Ovary (tissue), 9 donors: ENCODE results near the gene RYR3. TPM values are rescaled to one million over a fixed set of nuclear protein-coding genes. Genes with fewer than 3 reads are reported as not detected.

Experiments used
- DNase-seq, 5 donors: peaks; one replicate each; pipeline ENCODE4 v3.0.0-alpha.2; 2019 to 2020
- H3K27ac ChIP-seq, 2 donors: fragments of 200-600 bp; one replicate each; pipeline versions ENCODE4 v1.5.1 to v1.8.0; 2019 to 2022
- H3K27me3 ChIP-seq: fragments of 200-600 bp; one replicate; pipeline ENCODE4 v1.8.0; 2022
- H3K36me3 ChIP-seq: fragments of 200-600 bp; sonication (generic); one replicate; pipeline ENCODE4 v1.5.1; 2019
- H3K4me1 ChIP-seq: one replicate; pipeline ENCODE4 v1.8.1; 2013; ENCODE audit warnings: mild to moderate bottlenecking, moderate library complexity; ENCODE audit not compliant: insufficient read depth
- H3K4me3 ChIP-seq: fragments of 200-600 bp; sonication (generic); one replicate; pipeline ENCODE4 v1.5.1; 2017
- H3K9me3 ChIP-seq, 2 donors: fragments of 200-600 bp in 1 of 2; sonication (generic) in 1 of 2; one replicate each; pipeline versions ENCODE4 v1.5.1 to v1.8.1; 2013 to 2019; ENCODE audit warnings: mild to moderate bottlenecking in 1 of 2, moderate library complexity in 1 of 2
- EP300 ChIP-seq: sonication (generic); formaldehyde crosslinking; IDR thresholded peaks from one replicate; pipeline ENCODE4 v1.6.1; 2017; ENCODE audit warnings: antibody characterized with exemption
- POLR2A ChIP-seq: fragments of 450-650 bp; IDR thresholded peaks from one replicate; pipeline ENCODE4 v1.6.1; 2017; ENCODE audit warnings: antibody characterized with exemption, mild to moderate bottlenecking, moderate library complexity
- WGBS, 3 donors: extraction: QIAGEN DNeasy Blood & Tissue Kit in 1 of 3; methylation state at CpG; one replicate each; pipeline versions ENCODE4 v1.1.5 to v1.1.7; 2013 to 2017; 5-methylcytosine and 5-hydroxymethylcytosine counted together
- intact Hi-C, 4 donors: fragments of 100-400 bp; cut with DNase I; formaldehyde crosslinking; loops; one replicate each; pipeline versions ENCODE4 v1.11.0 to v1.15.1; 2022 to 2023
- polyA plus RNA-seq, 2 donors: library from polyadenylated mRNA; stranded (reverse); fragments of 200-250 nt in 1 of 2; fragments of 350-450 nt in 1 of 2; fragmentation: Illumina TruSeq in 1 of 2; extraction: RNeasy Lipid Tissue Mini Kit (QIAGEN cat#74804) in 1 of 2; gene quantifications; one replicate each; pipeline ENCODE4 v1.2.3, GENCODE V29; 2013 to 2014
- total RNA-seq, 7 donors: library from RNA; depleted of rRNA in 2 of 7; stranded (reverse); fragments of >200 nt in 2 of 7; fragmentation: NEBNext Ultra II Directional in 3 of 7; extraction: Animal tissue kit (Norgen Biotek cat#: 25700) in 3 of 7; gene quantifications; one replicate each; pipeline versions ENCODE4 v1.1.0 to v1.2.4, GENCODE V29; 2016 to 2023
- TF ChIP-seq, protein P1 (sequence below), 3 donors: fragments of 450-650 bp in 2 of 3; fragments of 200-600 bp in 1 of 3; IDR thresholded peaks; one replicate each; pipeline versions ENCODE4 v1.5.1 to v1.8.0; 2016 to 2022; ENCODE audit warnings: antibody characterized with exemption in 3 of 3, mild to moderate bottlenecking in 1 of 3
- donor health status: DM: no; HTN: no; CAD: no; lungs with moderate emphysema.
- donor health status: DM: no; HTN: no; CAD: no.
- donor health status: Bipolar disorder and iron deficiency.
- donor health status: DM: yes; HTN: yes; CAD: no.
- donor health status: DM: no; HTN: no; CAD: no.
- donor health status: DM: yes; HTN: yes; CAD: no.

RYR3 gene
- total and polyA plus RNA-seq, 9 donors: 0.52 to 6.0 (median 0.96) TPM

DNA sequence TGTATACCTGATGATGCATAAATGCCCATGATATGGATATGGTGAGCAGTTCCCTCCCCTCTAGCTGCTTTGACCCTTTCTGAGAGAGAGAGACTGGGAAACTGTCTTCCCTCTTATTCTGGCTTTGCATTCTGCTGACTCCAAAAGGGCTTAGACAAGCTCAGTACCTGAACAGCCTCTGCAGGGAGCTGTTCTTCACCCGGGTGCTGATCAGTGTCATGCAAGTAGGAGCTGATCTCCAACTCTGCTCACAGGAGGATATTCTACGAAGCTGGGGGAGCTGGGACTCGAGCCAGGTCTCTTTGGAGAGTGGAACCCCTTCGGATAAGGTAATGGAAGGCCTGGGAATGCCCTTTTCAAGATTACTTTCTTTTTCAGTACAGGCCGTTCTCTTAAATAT lies 237.1 kb downstream of the RYR3 start:
- H3K9me3 ChIP-seq: no peaks in the 10 kb centered on the region
- H3K27me3 ChIP-seq: no peaks in the 10 kb centered on the region
- intact Hi-C loops: loop anchor here in 1 of 4 donors (10.0 kb wide), 1 partner anchor 57 kb away; no protein-coding TSS in a partner anchor
- no peak overlapping the region for H3K4me3 ChIP-seq
- H3K4me1 ChIP-seq: no peaks in the 10 kb centered on the region
- no peaks in the 10 kb centered on the region for H3K36me3 ChIP-seq
- TF ChIP-seq EP300: no peak
- TF ChIP-seq, protein P1, sequence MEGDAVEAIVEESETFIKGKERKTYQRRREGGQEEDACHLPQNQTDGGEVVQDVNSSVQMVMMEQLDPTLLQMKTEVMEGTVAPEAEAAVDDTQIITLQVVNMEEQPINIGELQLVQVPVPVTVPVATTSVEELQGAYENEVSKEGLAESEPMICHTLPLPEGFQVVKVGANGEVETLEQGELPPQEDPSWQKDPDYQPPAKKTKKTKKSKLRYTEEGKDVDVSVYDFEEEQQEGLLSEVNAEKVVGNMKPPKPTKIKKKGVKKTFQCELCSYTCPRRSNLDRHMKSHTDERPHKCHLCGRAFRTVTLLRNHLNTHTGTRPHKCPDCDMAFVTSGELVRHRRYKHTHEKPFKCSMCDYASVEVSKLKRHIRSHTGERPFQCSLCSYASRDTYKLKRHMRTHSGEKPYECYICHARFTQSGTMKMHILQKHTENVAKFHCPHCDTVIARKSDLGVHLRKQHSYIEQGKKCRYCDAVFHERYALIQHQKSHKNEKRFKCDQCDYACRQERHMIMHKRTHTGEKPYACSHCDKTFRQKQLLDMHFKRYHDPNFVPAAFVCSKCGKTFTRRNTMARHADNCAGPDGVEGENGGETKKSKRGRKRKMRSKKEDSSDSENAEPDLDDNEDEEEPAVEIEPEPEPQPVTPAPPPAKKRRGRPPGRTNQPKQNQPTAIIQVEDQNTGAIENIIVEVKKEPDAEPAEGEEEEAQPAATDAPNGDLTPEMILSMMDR (IDR thresholded peaks at IDR 0.05): no peak
- TF ChIP-seq POLR2A: no peak
- H3K27ac ChIP-seq: no peak overlapping the region
- DNase-seq: peak; percentile 15 to 61 (median 34)
- 4 to 13% (median 7%) methylated on average over 5 of the region's 5 CpGs for WGBS, 3 donors

DNA sequence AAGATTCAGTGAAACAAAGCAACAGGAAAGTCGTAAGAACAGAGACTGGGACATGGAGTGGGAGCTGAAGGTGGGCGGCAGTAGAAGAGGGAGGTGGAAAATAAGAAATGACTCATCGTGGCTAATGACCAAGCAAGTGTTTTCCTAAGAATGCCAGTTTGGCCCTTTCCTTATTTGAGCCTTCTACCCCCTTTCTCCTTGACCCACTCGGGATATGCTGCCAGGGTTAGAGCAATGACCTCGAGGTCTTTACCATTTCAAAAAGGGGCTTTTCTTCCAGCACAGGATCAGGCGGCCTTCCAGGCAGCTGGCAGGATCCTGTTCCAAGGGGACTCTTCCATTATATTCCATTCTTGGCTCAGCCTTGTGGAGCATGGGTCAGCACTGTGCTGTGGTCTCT lies 241.1 kb downstream of the RYR3 start:
- H3K4me1 ChIP-seq: no peaks in the 10 kb centered on the region
- TF ChIP-seq POLR2A (no peak), EP300 (no peak)
- TF ChIP-seq, protein P1 (IDR thresholded peaks at IDR 0.05): no peak
- intact Hi-C loops: no loop called here
- H3K9me3 ChIP-seq: no peaks in the 10 kb centered on the region
- no peak for DNase-seq
- H3K4me3 ChIP-seq: no peak overlapping the region
- no peak overlapping the region for H3K27ac ChIP-seq
- no peaks in the 10 kb centered on the region for H3K36me3 ChIP-seq
- 45 to 66% (median 47%) methylated on average over 6 of the region's 6 CpGs for WGBS, 3 donors
- no peaks in the 10 kb centered on the region for H3K27me3 ChIP-seq

DNA sequence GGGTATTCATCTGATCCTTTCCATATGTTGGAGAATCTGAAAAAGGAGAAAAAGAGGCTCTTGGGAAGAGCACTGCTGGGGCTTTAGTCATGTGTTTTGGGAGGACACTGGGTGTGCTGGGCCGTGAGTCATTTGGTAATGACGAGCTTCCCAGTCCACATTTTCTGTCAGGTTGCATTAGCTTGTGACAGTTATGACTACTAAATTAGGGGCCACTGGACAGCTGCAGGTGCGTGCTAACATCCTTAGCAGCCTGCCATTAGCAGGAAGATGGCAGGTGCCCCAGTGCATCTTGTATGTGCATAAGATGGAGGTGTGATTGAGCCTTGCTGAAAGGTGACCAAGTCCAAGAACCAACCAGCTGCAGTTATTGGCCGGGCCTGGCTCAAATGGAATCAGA lies 242.4 kb downstream of the RYR3 start:
- DNase-seq: no peak
- Histone ChIP-seq H3K27ac (no peak overlapping the region), H3K27me3 (no peaks in the 10 kb centered on the region), H3K4me3 (no peak overlapping the region), H3K9me3 (no peaks in the 10 kb centered on the region), H3K4me1 (no peaks in the 10 kb centered on the region), H3K36me3 (no peaks in the 10 kb centered on the region)
- WGBS, 3 donors: 75 to 85% (median 78%) methylated on average over 4 of the region's 4 CpGs
- intact Hi-C loops: no loop called here
- TF ChIP-seq EP300: no peak
- TF ChIP-seq, protein P1 (IDR thresholded peaks at IDR 0.05): no peak
- TF ChIP-seq POLR2A: no peak

DNA sequence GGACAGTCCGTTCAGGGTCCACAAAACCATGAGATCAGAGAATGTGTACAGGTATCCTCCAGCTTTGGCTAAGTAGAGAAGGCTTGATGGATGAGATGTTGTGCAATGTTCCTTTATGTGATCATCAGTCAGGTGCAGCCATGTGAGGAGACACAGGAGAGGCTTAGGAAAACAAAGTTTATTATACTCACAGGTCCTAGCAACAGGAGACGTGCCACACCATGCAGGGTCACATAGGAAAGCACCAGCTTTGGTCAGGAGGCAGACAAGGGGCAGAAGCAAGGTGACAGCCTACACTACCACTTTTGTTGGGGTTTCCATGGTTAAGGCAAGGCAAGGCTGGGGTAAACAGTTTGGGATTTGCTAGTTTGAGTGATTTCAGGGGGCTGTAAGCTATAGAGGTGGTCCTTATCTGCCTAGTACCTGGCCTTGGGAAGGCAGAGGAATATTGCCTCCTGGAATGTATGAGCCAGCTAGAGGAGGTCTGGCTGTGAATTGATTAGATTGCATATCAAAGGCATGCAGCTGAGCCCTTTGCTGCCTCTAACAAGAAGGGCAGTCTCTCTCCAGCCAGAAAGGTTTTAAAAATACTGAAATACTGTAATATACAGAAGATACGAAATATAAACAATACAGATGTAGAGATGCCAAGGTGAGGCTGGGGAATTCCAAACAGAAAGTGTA lies 248.6 kb downstream of the RYR3 start:
- intact Hi-C loops: no loop called here

More for the DNA sequence above, 248.6 kb downstream of the RYR3 start:
- Histone ChIP-seq H3K4me3 (no peak overlapping the region), H3K27me3 (no peaks in the 10 kb centered on the region), H3K27ac (no peak overlapping the region), H3K36me3 (no peaks in the 10 kb centered on the region), H3K9me3 (no peaks in the 10 kb centered on the region), H3K4me1 (no peaks in the 10 kb centered on the region)
- WGBS, 3 donors: 39 to 45% (median 39%) methylated on average over 3 of the region's 3 CpGs
- no peak for DNase-seq
- TF ChIP-seq, protein P1 (IDR thresholded peaks at IDR 0.05): no peak
- TF ChIP-seq POLR2A: no peak
- no peak for TF ChIP-seq EP300
